Measurements from ENCODE around the gene CXorf66. TPM values are rescaled to one million over a fixed set of nuclear protein-coding genes. Genes with fewer than 3 reads are reported as not detected.
"Not testable (repeated sequence)": the region's sequence is repeated elsewhere in the genome, so short reads cannot be mapped to it uniquely, and the experiment has no call there.

Gene CXorf66
- total and polyA plus RNA-seq, 4 donors, result not detected

DNA sequence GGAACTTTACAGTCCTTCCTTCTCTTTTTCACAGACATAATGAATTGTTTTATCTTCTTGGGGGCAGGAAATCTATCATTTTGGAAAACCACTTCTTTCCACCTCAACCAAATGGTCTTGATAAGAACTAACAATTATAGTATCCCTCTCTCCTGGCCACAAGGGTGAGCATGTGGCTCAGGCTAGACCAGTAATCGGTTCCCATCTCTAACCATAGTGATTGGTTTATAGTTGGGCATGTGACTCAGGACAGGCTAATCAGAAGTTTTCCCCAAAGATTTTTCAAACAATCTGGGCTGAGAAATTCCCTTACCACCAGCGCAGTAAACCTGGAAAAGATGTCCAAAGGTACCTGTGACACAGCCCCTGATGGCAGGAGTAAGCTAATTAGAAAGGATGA lies 4.0 kb upstream of the CXorf66 start:
- H3K4me1 ChIP-seq (ENCODE audit: control insufficient read depth in 5 of 5, insufficient read depth in 5 of 5, low read length in 5 of 5), result no peaks in the 10 kb centered on the region
- peaks cover 0 to 8% (median 0%) of the 10 kb centered on the region in 3 donors for H3K27me3 ChIP-seq (ENCODE audit: control insufficient read depth in 3 of 3, insufficient read depth in 3 of 3, low read length in 2 of 3)
- DNase-seq (no peak), ATAC-seq (ENCODE audit: insufficient read depth, low FRiP score) (no peak)
- no peak overlapping the region for H3K27ac ChIP-seq (ENCODE audit: low read depth in 1 of 2, low read length in 1 of 2)
- H3K9me3 ChIP-seq (ENCODE audit: control insufficient read depth in 4 of 4, insufficient read depth in 3 of 4, low read length in 3 of 4), result peaks cover 0 to 3% (median 0%) of the 10 kb centered on the region in 4 donors
- TF ChIP-seq, protein P1, sequence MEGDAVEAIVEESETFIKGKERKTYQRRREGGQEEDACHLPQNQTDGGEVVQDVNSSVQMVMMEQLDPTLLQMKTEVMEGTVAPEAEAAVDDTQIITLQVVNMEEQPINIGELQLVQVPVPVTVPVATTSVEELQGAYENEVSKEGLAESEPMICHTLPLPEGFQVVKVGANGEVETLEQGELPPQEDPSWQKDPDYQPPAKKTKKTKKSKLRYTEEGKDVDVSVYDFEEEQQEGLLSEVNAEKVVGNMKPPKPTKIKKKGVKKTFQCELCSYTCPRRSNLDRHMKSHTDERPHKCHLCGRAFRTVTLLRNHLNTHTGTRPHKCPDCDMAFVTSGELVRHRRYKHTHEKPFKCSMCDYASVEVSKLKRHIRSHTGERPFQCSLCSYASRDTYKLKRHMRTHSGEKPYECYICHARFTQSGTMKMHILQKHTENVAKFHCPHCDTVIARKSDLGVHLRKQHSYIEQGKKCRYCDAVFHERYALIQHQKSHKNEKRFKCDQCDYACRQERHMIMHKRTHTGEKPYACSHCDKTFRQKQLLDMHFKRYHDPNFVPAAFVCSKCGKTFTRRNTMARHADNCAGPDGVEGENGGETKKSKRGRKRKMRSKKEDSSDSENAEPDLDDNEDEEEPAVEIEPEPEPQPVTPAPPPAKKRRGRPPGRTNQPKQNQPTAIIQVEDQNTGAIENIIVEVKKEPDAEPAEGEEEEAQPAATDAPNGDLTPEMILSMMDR (IDR thresholded peaks at IDR 0.05; ENCODE audit: control extremely low read depth, extremely low read depth), result no peak
- no peaks in the 10 kb centered on the region for H3K36me3 ChIP-seq (ENCODE audit: control insufficient read depth in 4 of 4, insufficient read depth in 4 of 4, low read length in 4 of 4)
- WGBS, 2 donors, result 61 to 87% methylated on average over 2 of the region's 2 CpGs
- no peak overlapping the region for H3K4me3 ChIP-seq
- no peak overlapping the region for H3K9ac ChIP-seq (ENCODE audit: insufficient read depth in 1 of 2, low read length in 2 of 2)

DNA sequence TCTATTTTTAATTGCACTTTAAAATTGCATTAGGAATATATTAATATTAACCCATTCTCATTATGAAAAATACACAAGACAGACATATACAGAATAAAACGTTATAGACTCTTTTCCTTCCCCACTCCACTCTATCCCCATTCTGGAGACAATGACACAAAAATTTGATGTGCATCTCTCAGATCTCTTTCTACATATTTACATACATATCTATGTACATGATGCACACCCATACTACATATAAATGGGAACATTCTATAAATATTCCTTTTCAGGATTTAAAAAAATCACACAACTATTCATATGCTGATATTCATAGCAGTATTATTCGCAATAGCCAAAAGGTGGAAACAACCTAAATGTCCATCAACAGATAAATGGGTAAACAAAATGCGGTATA lies 2.4 kb upstream of the CXorf66 start:
- Histone ChIP-seq H3K4me3 (no peak overlapping the region), H3K27ac (ENCODE audit: low read depth in 1 of 2, low read length in 1 of 2) (no peak overlapping the region), H3K36me3 (ENCODE audit: control insufficient read depth in 4 of 4, insufficient read depth in 4 of 4, low read length in 4 of 4) (no peaks in the 10 kb centered on the region), H3K9ac (ENCODE audit: insufficient read depth in 1 of 2, low read length in 2 of 2) (no peak overlapping the region), H3K9me3 (ENCODE audit: control insufficient read depth in 4 of 4, insufficient read depth in 3 of 4, low read length in 3 of 4) (no peaks in the 10 kb centered on the region), H3K27me3 (ENCODE audit: control insufficient read depth in 3 of 3, insufficient read depth in 3 of 3, low read length in 2 of 3) (peaks cover 0 to 8% (median 0%) of the 10 kb centered on the region in 3 donors), H3K4me1 (ENCODE audit: control insufficient read depth in 5 of 5, insufficient read depth in 5 of 5, low read length in 5 of 5) (no peaks in the 10 kb centered on the region)
- no peak for DNase-seq
- no peak for ATAC-seq (ENCODE audit: insufficient read depth, low FRiP score)
- TF ChIP-seq, protein P1 (IDR thresholded peaks at IDR 0.05; ENCODE audit: control extremely low read depth, extremely low read depth), result no peak
- WGBS, 2 donors, result 66 to 84% methylated on average over 3 of the region's 3 CpGs

DNA sequence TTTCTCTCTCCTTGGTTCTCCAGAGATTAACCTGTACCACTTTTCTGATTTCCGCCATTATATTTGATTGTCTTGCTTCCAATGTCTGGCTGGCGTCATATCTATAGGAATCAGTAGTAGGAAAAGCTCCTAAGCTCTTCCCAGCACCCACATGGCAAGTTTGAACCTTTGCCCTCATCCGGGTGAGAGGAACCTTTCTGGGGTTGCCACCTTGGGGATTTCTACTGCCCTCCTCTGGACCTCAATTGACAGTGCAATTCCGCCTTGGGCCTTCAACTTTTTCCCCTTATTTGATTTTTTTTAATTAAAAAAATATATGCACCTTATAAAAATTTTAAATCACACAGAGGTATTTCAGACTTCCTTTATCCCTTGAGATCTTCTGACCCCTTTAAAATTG lies 2.0 kb upstream of the CXorf66 start:
- Histone ChIP-seq H3K27ac (ENCODE audit: low read depth in 1 of 2, low read length in 1 of 2) (no peak overlapping the region), H3K4me3 (no peak overlapping the region), H3K27me3 (ENCODE audit: control insufficient read depth in 3 of 3, insufficient read depth in 3 of 3, low read length in 2 of 3) (peaks cover 0 to 5% (median 0%) of the 10 kb centered on the region in 3 donors), H3K9me3 (ENCODE audit: control insufficient read depth in 4 of 4, insufficient read depth in 3 of 4, low read length in 3 of 4) (no peaks in the 10 kb centered on the region), H3K9ac (ENCODE audit: insufficient read depth in 1 of 2, low read length in 2 of 2) (no peak overlapping the region), H3K36me3 (ENCODE audit: control insufficient read depth in 4 of 4, insufficient read depth in 4 of 4, low read length in 4 of 4) (no peaks in the 10 kb centered on the region), H3K4me1 (ENCODE audit: control insufficient read depth in 5 of 5, insufficient read depth in 5 of 5, low read length in 5 of 5) (no peaks in the 10 kb centered on the region)
- DNase-seq (no peak), ATAC-seq (ENCODE audit: insufficient read depth, low FRiP score) (no peak)
- WGBS, 2 donors, result 51 to 85% methylated on average over 4 of the region's 4 CpGs
- TF ChIP-seq, protein P1 (IDR thresholded peaks at IDR 0.05; ENCODE audit: control extremely low read depth, extremely low read depth), result no peak

DNA sequence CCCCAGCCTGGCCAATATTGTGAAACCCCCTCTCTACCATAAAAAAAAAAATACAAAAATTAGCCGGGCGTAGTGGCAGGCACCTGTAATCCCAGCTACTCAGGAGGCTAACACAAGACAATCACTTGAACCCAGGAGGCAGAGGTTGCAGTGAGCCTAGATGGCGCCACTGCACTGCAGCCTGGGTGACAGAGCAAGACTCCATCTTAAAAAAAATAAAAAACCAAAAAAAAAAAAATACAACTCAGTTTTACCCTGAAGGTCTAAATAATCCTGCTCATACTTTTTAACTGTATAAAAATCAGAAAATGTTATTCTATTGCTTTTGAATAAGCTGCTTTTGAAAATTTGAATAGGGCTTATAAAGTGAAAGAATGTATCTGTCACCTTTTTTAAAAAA lies 838 bp upstream of the CXorf66 start:
- H3K4me3 ChIP-seq, result not testable (repeated sequence)
- 50 to 63% methylated on average over 1 to 3 of the region's 3 CpGs for WGBS, 2 donors

DNA sequence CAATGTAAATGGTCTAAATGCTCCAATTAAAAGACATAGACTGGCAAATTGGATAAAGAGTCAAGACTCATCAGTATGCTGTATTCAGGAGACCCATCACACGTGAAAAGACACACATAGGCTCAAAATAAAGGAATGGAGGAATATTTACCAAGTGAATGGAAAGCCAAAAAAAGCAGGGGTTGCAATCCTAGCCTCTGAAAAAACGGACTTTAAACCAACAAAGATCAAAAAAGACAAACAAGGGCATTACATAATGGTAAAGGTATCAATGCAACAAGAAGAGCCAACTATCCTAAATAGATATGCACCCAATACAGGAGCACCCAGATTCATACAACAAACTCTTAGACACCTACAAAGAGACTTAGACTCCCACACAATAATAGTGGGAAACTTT lies 4.2 kb downstream of the CXorf66 start:
- not testable (repeated sequence) for H3K27ac ChIP-seq (ENCODE audit: low read depth in 1 of 2, low read length in 1 of 2); H3K9ac ChIP-seq (ENCODE audit: insufficient read depth in 1 of 2, low read length in 2 of 2); H3K9me3 ChIP-seq (ENCODE audit: control insufficient read depth in 4 of 4, insufficient read depth in 3 of 4, low read length in 3 of 4); H3K36me3 ChIP-seq (ENCODE audit: control insufficient read depth in 4 of 4, insufficient read depth in 4 of 4, low read length in 4 of 4); H3K4me3 ChIP-seq; H3K4me1 ChIP-seq (ENCODE audit: control insufficient read depth in 5 of 5, insufficient read depth in 5 of 5, low read length in 5 of 5); DNase-seq; ATAC-seq (ENCODE audit: insufficient read depth, low FRiP score); H3K27me3 ChIP-seq (ENCODE audit: control insufficient read depth in 3 of 3, insufficient read depth in 3 of 3, low read length in 2 of 3)
- 39 to 82% methylated on average over 2 of the region's 2 CpGs for WGBS, 2 donors

More for the DNA sequence above, 838 bp upstream of the CXorf66 start:
- H3K27me3 ChIP-seq (ENCODE audit: control insufficient read depth in 3 of 3, insufficient read depth in 3 of 3, low read length in 2 of 3); H3K9ac ChIP-seq (ENCODE audit: insufficient read depth in 1 of 2, low read length in 2 of 2); H3K4me1 ChIP-seq (ENCODE audit: control insufficient read depth in 5 of 5, insufficient read depth in 5 of 5, low read length in 5 of 5); H3K36me3 ChIP-seq (ENCODE audit: control insufficient read depth in 4 of 4, insufficient read depth in 4 of 4, low read length in 4 of 4); H3K9me3 ChIP-seq (ENCODE audit: control insufficient read depth in 4 of 4, insufficient read depth in 3 of 4, low read length in 3 of 4); H3K27ac ChIP-seq (ENCODE audit: low read depth in 1 of 2, low read length in 1 of 2); DNase-seq; ATAC-seq (ENCODE audit: insufficient read depth, low FRiP score): not testable (repeated sequence)
